GM12878 (cell line): Measurements from ENCODE around the gene PITPNC1. TPM values are rescaled to one million over a fixed set of nuclear protein-coding genes. Genes with fewer than 3 reads are reported as not detected.
"Not testable (repeated sequence)": the region's sequence is repeated elsewhere in the genome, so short reads cannot be mapped to it uniquely, and the experiment has no call there.

Experiments
- ATAC-seq: fragments of 200-7000 bp; cut with Tn5 transposase; 3 replicates; pipeline ENCODE4 v1.9.1; 2020; ENCODE audit warnings: mild to moderate bottlenecking, moderate library complexity
- BruUV-seq: library from RNA; stranded (reverse); fragments of 400-500 nt; replicated peaks from 2 replicates; lab custom pipeline; 2021; lab: Mats Ljungman, UMichigan
- CTCF ChIA-PET: fragments of 300-600 bp; sonication (Branson Sonifier 250); formaldehyde crosslinking; extraction: SDS; loops from one replicate; lab custom pipeline; 2021; ENCODE audit warnings: inconsistent platforms; lab: Yijun Ruan, JAX
- POLR2A ChIA-PET: fragments of 350-600 bp; formaldehyde crosslinking; extraction: SDS; loops from one replicate; lab custom pipeline; 2021; ENCODE audit warnings: inconsistent platforms; lab: Charles Lee
- RAD21 ChIA-PET: fragments of 300-600 bp; sonication (Branson Sonifier 250); formaldehyde crosslinking; loops from one replicate; lab custom pipeline; 2023; ENCODE audit warnings: antibody characterized with exemption; ENCODE audit not compliant: unreplicated experiment; lab: Charles Lee
- SMC1A ChIA-PET: fragments of 300-600 bp; sonication (Branson Sonifier 250); formaldehyde crosslinking; loops from one replicate; lab custom pipeline; 2023; ENCODE audit not compliant: unreplicated experiment, uncharacterized antibody; lab: Charles Lee
- DNase-seq: peaks from one replicate; pipeline ENCODE4 v3.0.0-alpha.2; 2011; ENCODE audit warnings: low read depth, low spot score
- FAIRE-seq: peaks from 3 replicates; lab custom pipeline; 2011; peaks lifted over from hg19 to GRCh38; lab: Jason Lieb, UNC
- H2AFZ ChIP-seq: 2 replicates; pipeline ENCODE4 v1.6.0; 2011; ENCODE audit warnings: low read depth, low read length, control low read depth; ENCODE audit not compliant: control insufficient read depth
- H3K27ac ChIP-seq: 2 replicates; pipeline ENCODE4 v1.5.1; 2011; ENCODE audit warnings: control low read depth; ENCODE audit not compliant: control insufficient read depth, insufficient read depth
- H3K27me3 ChIP-seq, 2 experiments: replicated peaks in 1 of 2; 2 replicates each; pipeline versions ENCODE4 v1.6.0 to v1.6.1; 2011; ENCODE audit warnings: low read length in 1 of 2; ENCODE audit not compliant: control insufficient read depth in 2 of 2, insufficient read depth in 2 of 2
- H3K36me3 ChIP-seq, 2 experiments: 2 replicates each; pipeline ENCODE4 v1.5.1; 2011; ENCODE audit warnings: low read length in 1 of 2; ENCODE audit not compliant: control insufficient read depth in 2 of 2, insufficient read depth in 2 of 2
- H3K4me1 ChIP-seq: 2 replicates; pipeline ENCODE4 v1.6.1; 2011; ENCODE audit warnings: mild to moderate bottlenecking, low read length, moderate library complexity, mixed read lengths; ENCODE audit not compliant: control insufficient read depth, insufficient read depth
- H3K4me2 ChIP-seq: 2 replicates; pipeline ENCODE4 v1.6.0; 2011; ENCODE audit warnings: control low read depth; ENCODE audit not compliant: control insufficient read depth, insufficient read depth
- H3K4me3 ChIP-seq: fragments of 200-600 bp; sonication (generic); 2 replicates; pipeline ENCODE4 v1.5.1; 2016
- H3K79me2 ChIP-seq: 2 replicates; pipeline ENCODE4 v1.6.0; 2011; ENCODE audit warnings: low read length; ENCODE audit not compliant: control insufficient read depth, insufficient read depth
- H3K9ac ChIP-seq: 2 replicates; pipeline ENCODE4 v1.8.0; 2011; ENCODE audit warnings: low read length, control low read depth, mixed read lengths; ENCODE audit not compliant: control insufficient read depth, insufficient read depth
- H3K9me3 ChIP-seq: replicated peaks from 3 replicates; pipeline ENCODE4 v1.5.1; 2011; ENCODE audit warnings: mild to moderate bottlenecking, low read length; ENCODE audit not compliant: control insufficient read depth, insufficient read depth
- H4K20me1 ChIP-seq: 2 replicates; pipeline ENCODE4 v1.6.0; 2011; ENCODE audit not compliant: control insufficient read depth, insufficient read depth
- CBX5 ChIP-seq: sonication (generic); IDR thresholded peaks from 2 replicates; pipeline ENCODE4 v1.6.1; 2016; ENCODE audit warnings: low read depth, moderate library complexity, mild to moderate bottlenecking, inconsistent platforms
- CHD2 ChIP-seq: IDR thresholded peaks from 2 replicates; pipeline ENCODE4 v1.6.1; 2011; ENCODE audit warnings: low read depth, low read length, improper control_type of control experiment, borderline replicate concordance
- EED ChIP-seq: sonication (generic); IDR thresholded peaks from 2 replicates; pipeline ENCODE4 v1.6.1; 2016; ENCODE audit warnings: antibody characterized with exemption, low read depth
- HDAC6 ChIP-seq: fragments of 200-600 bp; sonication (generic); IDR thresholded peaks from one replicate; pipeline ENCODE4 v1.8.0; 2017; ENCODE audit warnings: antibody characterized with exemption; ENCODE audit not compliant: unreplicated experiment
- JUND ChIP-seq: IDR thresholded peaks from 2 replicates; pipeline ENCODE4 v1.6.1; 2012; ENCODE audit warnings: low read depth, mild to moderate bottlenecking, low read length, improper control_type of control experiment, moderate library complexity
- NR2C1 ChIP-seq: fragments of 450-650 bp; IDR thresholded peaks from 2 replicates; pipeline ENCODE4 v1.6.1; 2017; ENCODE audit warnings: antibody characterized with exemption, mild to moderate bottlenecking, moderate library complexity
- WGBS: methylation state at CpG from one replicate; pipeline ENCODE4 v1.1.6; 2016; ENCODE audit warnings: low lambda C conversion rate; ENCODE audit not compliant: insufficient replicate concordance, insufficient coverage; ENCODE audit errors: missing lambda C conversion rate; 5-methylcytosine and 5-hydroxymethylcytosine counted together
- in situ Hi-C: fragments of 300-500 bp; cut with MboI; formaldehyde crosslinking; loops from 9 replicates; pipeline ENCODE4 v1.14.3; 2018; ENCODE audit warnings: mixed read lengths
- intact Hi-C: fragments of 100-400 bp; cut with micrococcal nuclease; formaldehyde crosslinking; loops from one replicate; pipeline ENCODE4 v1.14.2; 2022; ENCODE audit not compliant: unreplicated experiment
- polyA plus RNA-seq, 11 experiments: library from polyadenylated mRNA; depleted of rRNA in 4 of 11; unstranded in 6 of 11; stranded (reverse) in 5 of 11; fragments of >200 nt; fragmentation: Nextera tagmentation in 4 of 11; fragmentation: Illumina TruSeq in 1 of 11; extraction: Ambion mirVana in 4 of 11; extraction: Trizol in 1 of 11; gene quantifications; 1 replicate in 1 of 11; 2 replicates in 10 of 11; pipeline versions ENCODE4 v1.2.1 to v1.2.3, GENCODE V29; 2011 to 2016; ENCODE audit warnings: inconsistent platforms in 2 of 11, missing spikeins in 2 of 11, low read depth in 1 of 11
- total RNA-seq, 4 experiments: library from RNA; depleted of rRNA in 3 of 4; stranded (reverse); fragments of >200 nt in 3 of 4; fragmentation: Illumina TruSeq in 1 of 4; extraction: Trizol in 1 of 4; gene quantifications; 2 replicates each; pipeline versions ENCODE4 v1.2.1 to v1.2.3, GENCODE V29; 2013 to 2021
- TF ChIP-seq, protein P1 (sequence below): fragments of 450-650 bp; IDR thresholded peaks from 2 replicates; pipeline ENCODE4 v1.6.1; 2017; ENCODE audit warnings: borderline replicate concordance

PITPNC1 gene
- total and polyA plus RNA-seq, 10 of the 15 experiments (the other 5 are each of a cell fraction or from before 2014, with no cell fraction given): 12.2 to 62.4 (median 47.3) TPM

GRCh38 chr17:67727152-67728039, 350.3 kb downstream of the PITPNC1 start:
- H3K4me3 ChIP-seq, H3K4me1 ChIP-seq, H3K79me2 ChIP-seq, in situ Hi-C loops, FAIRE-seq, H3K9me3 ChIP-seq, BruUV-seq, H3K9ac ChIP-seq, H3K4me2 ChIP-seq, H2AFZ ChIP-seq, DNase-seq, H3K27ac ChIP-seq, intact Hi-C loops, ATAC-seq, CTCF ChIA-PET, H4K20me1 ChIP-seq, H3K27me3 ChIP-seq: not testable (repeated sequence)
- 98% methylated on average over 14 of the region's 15 CpGs for WGBS
- RAD21 ChIA-PET: interaction anchor here (0.6 kb wide), 2 partner anchors 11 to 12 kb away, joined by 3 to 4 read pairs; no protein-coding TSS in a partner anchor
- SMC1A ChIA-PET: interaction anchor here (1.0 kb wide), 1 partner anchor 9 kb away, joined by 3 read pairs; no protein-coding TSS in a partner anchor
- peaks cover 8 to 40% of the 10 kb centered on the region in 2 experiments for H3K36me3 ChIP-seq
- POLR2A ChIA-PET: interaction anchor here (0.7 kb wide), 1 partner anchor 111 kb away, joined by 3 read pairs; no protein-coding TSS in a partner anchor

DNA sequence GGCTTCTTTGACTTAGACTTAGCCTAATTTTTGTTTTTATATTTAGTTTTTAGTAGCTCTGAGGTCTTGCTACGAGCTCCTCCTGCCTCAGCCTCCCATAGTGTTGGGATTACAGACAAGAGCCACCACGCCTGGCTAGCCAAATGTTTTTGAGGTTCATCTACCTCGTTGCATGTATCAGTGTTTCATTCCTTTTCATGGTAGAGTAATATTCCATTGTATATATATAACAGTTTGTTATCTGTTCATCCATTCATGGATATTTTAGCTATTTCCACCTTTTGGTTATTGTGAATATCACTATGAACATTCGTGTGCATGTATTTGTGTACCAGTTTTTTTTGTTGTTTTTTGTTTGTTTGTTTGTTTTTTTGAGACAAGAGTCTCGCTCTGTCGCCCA, 352.8 kb downstream of the PITPNC1 start:
- 89% methylated on average over 6 of the region's 6 CpGs for WGBS
- CTCF ChIA-PET: interaction anchor here (0.6 kb wide), 2 partner anchors 33 to 468 kb away, joined by 3 to 5 read pairs; no protein-coding TSS in a partner anchor
- Histone ChIP-seq H3K4me1 (no peaks in the 10 kb centered on the region), H3K36me3 (peaks cover 8 to 41% of the 10 kb centered on the region in 2 experiments), H2AFZ (no peak overlapping the region), H3K27ac (no peak overlapping the region), H3K79me2 (no peaks in the 10 kb centered on the region; the same call in none of the 2 replicates), H3K27me3 (no peaks in the 10 kb centered on the region), H3K9me3 (no peaks in the 10 kb centered on the region; the same call in 2 of the 3 replicates), H4K20me1 (no peaks in the 10 kb centered on the region), H3K9ac (no peak overlapping the region), H3K4me3 (no peak overlapping the region), H3K4me2 (no peak overlapping the region)
- DNase-seq: no peak
- no peak for TF ChIP-seq NR2C1
- no peak for TF ChIP-seq JUND
- TF ChIP-seq CHD2: no peak
- TF ChIP-seq EED: no peak
- TF ChIP-seq CBX5: no peak
- no peak for TF ChIP-seq HDAC6
- TF ChIP-seq, protein P1, sequence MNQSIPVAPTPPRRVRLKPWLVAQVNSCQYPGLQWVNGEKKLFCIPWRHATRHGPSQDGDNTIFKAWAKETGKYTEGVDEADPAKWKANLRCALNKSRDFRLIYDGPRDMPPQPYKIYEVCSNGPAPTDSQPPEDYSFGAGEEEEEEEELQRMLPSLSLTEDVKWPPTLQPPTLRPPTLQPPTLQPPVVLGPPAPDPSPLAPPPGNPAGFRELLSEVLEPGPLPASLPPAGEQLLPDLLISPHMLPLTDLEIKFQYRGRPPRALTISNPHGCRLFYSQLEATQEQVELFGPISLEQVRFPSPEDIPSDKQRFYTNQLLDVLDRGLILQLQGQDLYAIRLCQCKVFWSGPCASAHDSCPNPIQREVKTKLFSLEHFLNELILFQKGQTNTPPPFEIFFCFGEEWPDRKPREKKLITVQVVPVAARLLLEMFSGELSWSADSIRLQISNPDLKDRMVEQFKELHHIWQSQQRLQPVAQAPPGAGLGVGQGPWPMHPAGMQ: no peak
- RAD21 ChIA-PET: no interaction called here
- no peak for ATAC-seq
- BruUV-seq: no TSS peak
- SMC1A ChIA-PET: no interaction called here
- no peak for FAIRE-seq
- POLR2A ChIA-PET: no interaction called here
- intact Hi-C loops: no loop called here
- in situ Hi-C loops: no loop called here
